T-helper 22 cell (primary cell): Measurements from ENCODE around the gene DYRK1B.
"Not testable (repeated sequence)": the region's sequence is repeated elsewhere in the genome, so short reads cannot be mapped to it uniquely, and the experiment has no call there.

ENCODE experiments used
- DNase-seq: peaks from one replicate; pipeline ENCODE4 v3.0.0-alpha.2; 2020; ENCODE audit warnings: low read depth

Gene DYRK1B

GRCh38 chr19:39829702-39830275 is 4.2 kb downstream of the DYRK1B start:
- DNase-seq: no peak

GRCh38 chr19:39828654-39829032 is 5.3 kb downstream of the DYRK1B start:
- DNase-seq: no peak

- no peak for DNase-seq
Measured at GRCh38 chr19:39828015-39828653, 5.8 kb downstream of the DYRK1B start.

- DNase-seq: no peak
Measured at GRCh38 chr19:39827216-39827615, 6.7 kb downstream of the DYRK1B start.

GRCh38 chr19:39826311-39826945 is 7.5 kb downstream of the DYRK1B start:
- DNase-seq: no peak

GRCh38 chr19:39825531-39826076 is 8.4 kb downstream of the DYRK1B start:
- no peak for DNase-seq

GRCh38 chr19:39825093-39825463 is 8.9 kb downstream of the DYRK1B start:
- no peak for DNase-seq

- DNase-seq: peak; percentile 87
Measured at GRCh38 chr19:39824143-39825092, 9.5 kb downstream of the DYRK1B start.

GRCh38 chr19:39823686-39824085 is 10.3 kb downstream of the DYRK1B start:
- DNase-seq: no peak

- no peak for DNase-seq
Measured at GRCh38 chr19:39820696-39821095, 13.3 kb downstream of the DYRK1B start.

- no peak for DNase-seq
Measured at GRCh38 chr19:39819786-39820185, 14.2 kb downstream of the DYRK1B start.

- DNase-seq: no peak
Measured at GRCh38 chr19:39818626-39819097, 15.3 kb downstream of the DYRK1B start.

- DNase-seq: no peak
Measured at GRCh38 chr19:39817888-39818561, 15.9 kb downstream of the DYRK1B start.

- no peak for DNase-seq
Measured at GRCh38 chr19:39816287-39817048, 17.5 kb downstream of the DYRK1B start.

- DNase-seq: no peak
Measured at GRCh38 chr19:39814595-39814994, 19.4 kb downstream of the DYRK1B start.

- not testable (repeated sequence) for DNase-seq
Measured at GRCh38 chr19:39814111-39814510, 19.9 kb downstream of the DYRK1B start.

- DNase-seq: no peak
Measured at GRCh38 chr19:39813264-39813993, 20.5 kb downstream of the DYRK1B start.

- no peak for DNase-seq
Measured at GRCh38 chr19:39811064-39811463, 22.9 kb downstream of the DYRK1B start.

- DNase-seq: no peak
Measured at GRCh38 chr19:39810424-39810823, 23.5 kb downstream of the DYRK1B start.

GRCh38 chr19:39809368-39809767 is 24.6 kb downstream of the DYRK1B start:
- no peak for DNase-seq
